ENCODE measurements around the gene SERPINB6. TPM values are rescaled to one million over a fixed set of nuclear protein-coding genes. Genes with fewer than 3 reads are reported as not detected.
A peak's percentile ranks its signal among the peaks of the same experiment; 100 is the strongest.

SERPINB6 gene
- total RNA-seq, 2 donors from 2014 or later, result 64.9 to 114 TPM

DNA sequence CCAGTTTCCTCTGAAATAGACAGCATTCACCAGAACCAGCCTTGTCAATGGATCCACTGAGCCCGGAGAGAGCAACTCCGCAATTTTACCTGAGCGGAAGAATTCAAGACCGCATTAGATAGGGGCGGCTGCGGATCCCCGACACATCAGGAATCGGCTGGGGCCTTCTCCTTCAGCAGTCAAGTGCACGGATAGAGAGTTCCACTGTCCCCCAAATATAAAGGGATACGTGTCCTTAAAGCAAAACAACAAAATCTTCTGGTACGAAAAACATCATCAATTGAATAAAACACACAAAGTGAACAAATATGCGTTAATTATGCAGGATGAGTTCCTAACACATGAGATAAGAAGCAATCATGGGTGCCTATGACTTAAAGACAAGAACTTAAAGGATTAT is 18.3 kb downstream of the SERPINB6 start:
- no peak for ATAC-seq (replicated peaks in 1 of 2)
- H3K4me3 Mint-ChIP-seq, result peak overlapping the region in 1 of 2 donors; percentile 65
- H3K9me3 Mint-ChIP-seq, result no peaks in the 10 kb centered on the region
- peaks cover 2 to 10% of the 10 kb centered on the region in 2 donors for H3K36me3 Mint-ChIP-seq (ENCODE audit: insufficient read depth in 2 of 2)
- peaks cover 25% of the 10 kb centered on the region for H3K4me1 Mint-ChIP-seq (ENCODE audit: low read depth)
- H3K27ac Mint-ChIP-seq, result no peak overlapping the region
- H3K27me3 Mint-ChIP-seq (ENCODE audit: low read depth), result no peaks in the 10 kb centered on the region
- no peak for DNase-seq

- Mint-ChIP-seq H3K27ac (no peak overlapping the region), H3K27me3 (ENCODE audit: low read depth) (no peaks in the 10 kb centered on the region), H3K4me3 (peak overlapping the region; percentile 64 to 65), H3K36me3 (ENCODE audit: insufficient read depth in 2 of 2) (peaks cover 2 to 10% of the 10 kb centered on the region in 2 donors), H3K4me1 (ENCODE audit: low read depth) (peaks cover 23% of the 10 kb centered on the region), H3K9me3 (no peaks in the 10 kb centered on the region)
- ATAC-seq (replicated peaks in 1 of 2), result peak; percentile 94 to 97
- DNase-seq, result peak; percentile 67 to 68
Measured at GRCh38 chr6:2952557-2953095, 18.7 kb downstream of the SERPINB6 start.

GRCh38 chr6:2951728-2952127 is 19.6 kb downstream of the SERPINB6 start:
- DNase-seq, result no peak
- no peak for ATAC-seq (replicated peaks in 1 of 2)
- no peaks in the 10 kb centered on the region for H3K9me3 Mint-ChIP-seq

DNA sequence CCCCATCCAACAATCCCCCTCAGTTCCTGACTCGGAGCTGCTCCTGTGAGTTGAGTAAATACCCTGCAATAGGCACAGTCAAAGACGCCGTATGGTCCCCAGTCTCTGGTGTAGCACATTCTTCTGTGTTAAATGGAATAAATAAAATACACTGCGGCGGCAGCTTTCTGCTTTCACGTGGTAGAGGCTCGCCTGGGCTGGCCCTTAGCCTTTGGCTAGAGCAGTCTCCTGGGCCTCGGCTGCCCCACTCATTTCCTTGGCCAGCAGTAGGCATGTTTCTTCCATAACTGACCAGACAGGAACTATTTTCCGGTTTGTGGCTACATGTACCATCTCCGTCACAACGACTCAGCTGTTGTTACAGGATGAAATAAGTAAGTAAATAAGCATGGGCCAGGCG is 20.7 kb downstream of the SERPINB6 start:
- ATAC-seq (replicated peaks in 1 of 2) (no peak), DNase-seq (no peak)
- Mint-ChIP-seq H3K27ac (no peak overlapping the region), H3K27me3 (ENCODE audit: low read depth) (no peaks in the 10 kb centered on the region), H3K4me1 (ENCODE audit: low read depth) (peaks cover 20% of the 10 kb centered on the region), H3K4me3 (no peak overlapping the region), H3K36me3 (ENCODE audit: insufficient read depth in 2 of 2) (peaks cover 3 to 10% of the 10 kb centered on the region in 2 donors), H3K9me3 (no peaks in the 10 kb centered on the region)

More at GRCh38 chr6:2951728-2952127, 19.6 kb downstream of the SERPINB6 start:
- H3K36me3 Mint-ChIP-seq (ENCODE audit: insufficient read depth in 2 of 2), result peaks cover 3 to 10% of the 10 kb centered on the region in 2 donors
- no peaks in the 10 kb centered on the region for H3K27me3 Mint-ChIP-seq (ENCODE audit: low read depth)
- H3K4me1 Mint-ChIP-seq (ENCODE audit: low read depth), result peaks cover 20% of the 10 kb centered on the region
- H3K4me3 Mint-ChIP-seq, result peak overlapping the region in 1 of 2 donors; percentile 65
- peak overlapping the region; percentile 64 for H3K27ac Mint-ChIP-seq

DNA sequence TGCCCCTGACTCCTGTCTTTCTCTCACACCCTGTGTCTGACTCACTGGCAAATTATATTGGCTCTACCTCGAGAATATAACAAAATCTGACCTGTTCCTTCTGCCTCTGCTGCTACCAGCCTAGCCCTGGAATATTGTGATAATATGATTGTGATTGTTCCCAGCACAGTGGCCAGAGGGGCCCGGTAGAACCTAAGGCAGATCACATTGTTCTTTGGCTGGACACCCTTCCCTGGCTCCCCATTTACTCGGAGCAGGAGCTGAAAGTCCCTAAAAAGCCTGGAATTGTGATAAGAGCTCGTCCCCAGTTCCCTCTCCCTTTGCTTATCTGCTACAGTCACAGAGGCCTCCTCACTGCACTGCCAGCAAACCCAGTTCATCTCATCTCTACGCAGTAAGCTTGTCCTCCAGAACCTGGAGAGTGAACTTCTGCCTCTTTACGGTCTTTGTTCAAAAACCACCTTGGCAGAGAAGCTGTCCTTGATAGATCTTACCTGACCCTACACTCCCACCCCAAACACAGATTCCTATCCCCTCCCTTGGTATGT is 21.8 kb downstream of the SERPINB6 start:
- Mint-ChIP-seq H3K9me3 (no peaks in the 10 kb centered on the region), H3K27ac (peak overlapping the region; percentile 2), H3K4me3 (no peak overlapping the region), H3K36me3 (ENCODE audit: insufficient read depth in 2 of 2) (peaks cover 3 to 10% of the 10 kb centered on the region in 2 donors), H3K27me3 (ENCODE audit: low read depth) (no peaks in the 10 kb centered on the region), H3K4me1 (ENCODE audit: low read depth) (peaks cover 23% of the 10 kb centered on the region)
- no peak for DNase-seq
- no peak for ATAC-seq (replicated peaks in 1 of 2)

GRCh38 chr6:2949121-2949520 is 22.2 kb downstream of the SERPINB6 start:
- Mint-ChIP-seq H3K9me3 (no peaks in the 10 kb centered on the region), H3K36me3 (ENCODE audit: insufficient read depth in 2 of 2) (peaks cover 3 to 10% of the 10 kb centered on the region in 2 donors), H3K4me3 (no peak overlapping the region), H3K27me3 (ENCODE audit: low read depth) (no peaks in the 10 kb centered on the region), H3K27ac (peak overlapping the region; percentile 2), H3K4me1 (ENCODE audit: low read depth) (peaks cover 27% of the 10 kb centered on the region)
- DNase-seq (no peak), ATAC-seq (replicated peaks in 1 of 2) (no peak)

DNA sequence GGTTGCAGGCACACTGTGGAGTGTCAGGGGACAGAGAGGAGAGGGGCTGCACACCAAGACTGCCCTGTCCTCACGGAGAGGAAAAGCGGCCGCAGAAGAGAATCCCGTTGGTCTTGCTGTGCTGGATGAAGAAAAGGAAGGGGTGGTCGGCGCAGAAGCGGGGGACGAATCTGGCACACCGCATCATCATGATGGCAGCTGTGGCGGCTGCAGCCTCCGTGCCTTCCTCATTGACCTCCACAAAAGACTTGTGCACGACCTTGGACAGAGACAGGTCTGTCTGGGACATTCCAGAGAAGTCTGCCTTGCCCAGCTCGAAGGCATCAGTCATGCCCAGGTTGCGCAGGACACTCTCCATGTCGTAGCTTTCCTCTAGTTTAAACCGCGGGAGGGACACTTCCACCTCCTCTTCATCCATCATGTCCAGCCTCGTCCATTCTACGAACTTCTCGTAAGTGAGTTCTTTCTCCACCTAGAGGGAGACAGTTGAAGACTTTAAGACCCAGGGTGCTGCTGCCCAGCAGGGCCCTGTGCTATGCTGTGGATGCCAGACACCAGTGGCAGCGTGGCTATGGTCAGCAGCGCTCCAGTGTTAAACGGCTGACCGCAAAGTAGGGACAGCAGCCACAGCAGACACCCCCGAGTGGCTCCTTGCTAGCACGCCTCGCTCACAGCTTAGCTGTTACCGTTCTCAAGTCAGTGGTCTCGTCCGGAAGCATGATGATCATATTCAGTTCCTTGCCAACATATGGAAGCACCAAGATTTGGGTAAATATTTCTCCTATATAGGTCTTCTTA is 22.9 kb downstream of the SERPINB6 start:
- Mint-ChIP-seq H3K27me3 (ENCODE audit: low read depth) (no peaks in the 10 kb centered on the region), H3K27ac (no peak overlapping the region), H3K4me1 (ENCODE audit: low read depth) (peaks cover 34% of the 10 kb centered on the region), H3K36me3 (ENCODE audit: insufficient read depth in 2 of 2) (peaks cover 3 to 10% of the 10 kb centered on the region in 2 donors), H3K9me3 (no peaks in the 10 kb centered on the region), H3K4me3 (no peak overlapping the region)
- DNase-seq, result no peak
- ATAC-seq (replicated peaks in 1 of 2), result no peak

DNA sequence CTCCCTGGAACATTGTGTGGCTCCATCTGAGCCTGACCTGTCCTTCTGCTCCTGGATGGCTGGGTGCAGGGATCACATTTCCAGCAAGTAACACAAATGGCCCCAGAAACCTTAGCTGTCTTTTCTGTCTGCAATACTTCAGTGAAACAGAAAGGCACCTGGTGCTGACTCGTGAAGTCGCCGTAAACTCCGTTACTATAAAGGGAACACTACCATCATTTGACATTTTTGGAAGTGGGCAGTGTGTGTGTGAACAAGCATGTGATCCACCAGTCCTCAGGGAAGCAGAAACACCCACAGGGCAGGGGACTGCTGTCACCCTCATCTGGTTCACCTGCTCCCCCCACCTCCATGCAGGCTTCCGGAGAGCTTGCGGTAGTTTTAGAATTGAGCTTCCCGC is 23.9 kb downstream of the SERPINB6 start:
- ATAC-seq (replicated peaks in 1 of 2) (no peak), DNase-seq (no peak)
- H3K27me3 Mint-ChIP-seq (ENCODE audit: low read depth), result no peaks in the 10 kb centered on the region
- peaks cover 36% of the 10 kb centered on the region for H3K4me1 Mint-ChIP-seq (ENCODE audit: low read depth)
- no peak overlapping the region for H3K4me3 Mint-ChIP-seq
- peaks cover 0 to 2% of the 10 kb centered on the region in 2 donors for H3K9me3 Mint-ChIP-seq
- no peak overlapping the region for H3K27ac Mint-ChIP-seq
- H3K36me3 Mint-ChIP-seq (ENCODE audit: insufficient read depth in 2 of 2), result peaks cover 5 to 8% of the 10 kb centered on the region in 2 donors

- ATAC-seq (replicated peaks in 1 of 2), result no peak
- DNase-seq, result no peak
Measured at GRCh38 chr6:2945153-2945452, 26.3 kb downstream of the SERPINB6 start.

GRCh38 chr6:2944405-2945152 is 26.8 kb downstream of the SERPINB6 start:
- Mint-ChIP-seq H3K4me3 (no peak overlapping the region), H3K36me3 (ENCODE audit: insufficient read depth in 2 of 2) (peaks cover 14% of the 10 kb centered on the region in 2 donors), H3K9me3 (peaks cover 0 to 6% of the 10 kb centered on the region in 2 donors), H3K27ac (no peak overlapping the region), H3K27me3 (ENCODE audit: low read depth) (no peaks in the 10 kb centered on the region), H3K4me1 (ENCODE audit: low read depth) (peaks cover 46% of the 10 kb centered on the region)
- DNase-seq, result no peak
- ATAC-seq (replicated peaks in 1 of 2), result no peak

More at GRCh38 chr6:2945153-2945452, 26.3 kb downstream of the SERPINB6 start:
- H3K36me3 Mint-ChIP-seq (ENCODE audit: insufficient read depth in 2 of 2), result peaks cover 10 to 12% of the 10 kb centered on the region in 2 donors
- H3K27me3 Mint-ChIP-seq (ENCODE audit: low read depth), result no peaks in the 10 kb centered on the region
- peaks cover 42% of the 10 kb centered on the region for H3K4me1 Mint-ChIP-seq (ENCODE audit: low read depth)
- H3K27ac Mint-ChIP-seq, result no peak overlapping the region
- no peak overlapping the region for H3K4me3 Mint-ChIP-seq
- peaks cover 0 to 4% of the 10 kb centered on the region in 2 donors for H3K9me3 Mint-ChIP-seq

DNA sequence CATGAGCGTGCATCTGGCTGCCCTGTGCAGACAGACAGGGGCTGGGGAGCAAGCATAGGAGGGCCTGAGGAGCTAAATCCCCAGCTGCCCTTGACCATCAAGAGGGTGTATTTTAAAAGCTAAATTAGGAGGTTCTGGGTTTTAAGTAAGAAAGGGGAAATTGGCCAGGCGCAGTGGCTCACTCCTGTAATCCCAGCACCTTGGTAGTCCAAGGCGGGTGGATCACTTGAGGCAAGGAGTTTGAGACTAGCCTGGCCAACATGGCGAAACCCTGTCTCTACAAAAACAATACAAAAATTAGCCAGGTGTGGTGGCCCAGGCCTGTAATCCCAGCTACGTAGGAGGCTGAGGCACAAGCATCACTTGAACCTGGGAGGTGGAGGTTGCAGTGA is 27.8 kb downstream of the SERPINB6 start:
- Mint-ChIP-seq H3K27me3 (ENCODE audit: low read depth) (no peaks in the 10 kb centered on the region), H3K27ac (no peak overlapping the region), H3K4me3 (peak overlapping the region; percentile 73), H3K4me1 (ENCODE audit: low read depth) (peaks cover 50% of the 10 kb centered on the region), H3K36me3 (ENCODE audit: insufficient read depth in 2 of 2) (peaks cover 14% of the 10 kb centered on the region in 2 donors), H3K9me3 (peaks cover 2 to 8% of the 10 kb centered on the region in 2 donors)
- ATAC-seq (replicated peaks in 1 of 2), result no peak
- no peak for DNase-seq

DNA sequence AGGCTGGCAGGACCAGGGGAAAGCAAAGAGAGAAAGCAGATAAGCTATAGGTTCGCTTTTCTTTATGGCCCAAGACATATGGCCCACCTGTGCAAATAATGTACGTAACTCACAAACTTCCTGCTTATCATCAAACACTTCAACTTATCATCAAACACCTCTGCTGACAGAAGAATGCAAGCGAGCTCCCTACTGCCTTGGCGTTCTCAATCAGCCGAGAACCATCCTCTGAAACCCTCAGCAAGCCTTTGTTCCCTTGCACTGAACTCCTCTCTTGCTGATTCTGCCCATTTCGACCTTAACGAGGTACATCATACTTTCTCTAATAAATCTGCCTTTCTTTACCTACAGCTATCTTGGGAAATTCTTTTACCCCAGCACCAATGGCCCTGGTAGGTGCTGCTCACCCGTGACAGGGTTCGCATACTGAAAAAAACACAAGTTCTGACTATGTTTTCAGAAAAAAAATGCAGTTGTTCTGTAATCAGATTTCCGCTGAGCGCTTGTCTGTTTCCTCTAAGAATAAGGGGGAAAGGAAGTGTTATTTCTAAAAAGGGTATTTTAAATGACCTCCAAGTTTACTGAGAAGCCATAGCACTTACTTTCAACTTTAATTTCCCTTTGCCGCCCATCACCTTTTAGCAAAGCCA is 28.3 kb downstream of the SERPINB6 start:
- H3K4me3 Mint-ChIP-seq, result peak overlapping the region; percentile 73
- H3K27ac Mint-ChIP-seq, result peak overlapping the region; percentile 32
- peaks cover 17 to 19% of the 10 kb centered on the region in 2 donors for H3K36me3 Mint-ChIP-seq (ENCODE audit: insufficient read depth in 2 of 2)
- DNase-seq, result no peak
- H3K27me3 Mint-ChIP-seq (ENCODE audit: low read depth), result no peaks in the 10 kb centered on the region
- H3K4me1 Mint-ChIP-seq (ENCODE audit: low read depth), result peaks cover 55% of the 10 kb centered on the region
- ATAC-seq (replicated peaks in 1 of 2), result no peak
- peaks cover 2 to 9% of the 10 kb centered on the region in 2 donors for H3K9me3 Mint-ChIP-seq

Measured in activated T-cell treated with anti-CD3 and anti-CD28 coated beads, Interleukin-2, amount 50 U/mL, for 72 hours (primary cell).